ENCODE measurements around the gene INTS13. TPM values are rescaled to one million over a fixed set of nuclear protein-coding genes. Genes with fewer than 3 reads are reported as not detected.

Gene INTS13
- total and polyA plus RNA-seq, 2 of the 8 experiments (the other 6 are each of a cell fraction or from before 2014, with no cell fraction given), result 20.5 to 58.2 TPM

GRCh38 chr12:26906704-26907103 is 31.1 kb downstream of the INTS13 start:
- FAIRE-seq (no peak), DNase-seq (ENCODE audit: low read depth in 1 of 2, low spot score in 2 of 2) (no peak)
- no peak overlapping the region for H2BK20ac ChIP-seq (ENCODE audit: low read length)
- H3K18ac ChIP-seq (ENCODE audit: extremely low read depth, low read length), result no peak overlapping the region
- ChIA-PET POLR2A (ENCODE audit: partially characterized antibody) (no interaction called here), CTCF (ENCODE audit: partially characterized antibody) (no interaction called here)
- H2BK5ac ChIP-seq (ENCODE audit: low read depth, low read length), result no peak overlapping the region
- H3K27me3 ChIP-seq (replicated peaks in 1 of 4; ENCODE audit: control insufficient read depth in 3 of 4, extremely low read depth in 1 of 4, insufficient read depth in 3 of 4, low read length in 3 of 4), result no peaks in the 10 kb centered on the region
- no peak overlapping the region for H2BK15ac ChIP-seq (ENCODE audit: low read length)
- no peak overlapping the region for H3K14ac ChIP-seq (ENCODE audit: insufficient read length)
- H3K79me1 ChIP-seq (ENCODE audit: low read depth, low read length), result no peaks in the 10 kb centered on the region
- no peak overlapping the region for H3K27ac ChIP-seq (ENCODE audit: low read depth, low read length)
- WGBS, 2 experiments (ENCODE audit: extremely low coverage in 1 of 2, insufficient coverage in 1 of 2, insufficient read length in 1 of 2, insufficient replicate concordance in 2 of 2, low coverage in 1 of 2, low lambda C conversion rate in 2 of 2, missing lambda C conversion rate in 1 of 2), result 95% methylated on average over 1 of the region's 1 CpG; no CpG with 5 or more reads in 1 of the 2 experiments
- no peak for TF ChIP-seq SIX5 (IDR thresholded peaks at IDR 0.05; ENCODE audit: low read depth, low read length)
- no peak for TF ChIP-seq CTBP2 (IDR thresholded peaks at IDR 0.05; ENCODE audit: borderline replicate concordance, insufficient read depth, insufficient read length, low read length)
- TF ChIP-seq TCF12 (IDR thresholded peaks at IDR 0.05; ENCODE audit: low read depth, low read length), result no peak
- no peak overlapping the region for H2BK12ac ChIP-seq (ENCODE audit: low read depth, low read length)
- H4K91ac ChIP-seq (replicated peaks; ENCODE audit: insufficient read length, low read length), result no peak overlapping the region
- H3K4me3 ChIP-seq (ENCODE audit: extremely low read depth in 1 of 4, insufficient read depth in 2 of 4, low read depth in 3 of 4, low read length in 4 of 4), result no peak overlapping the region
- no peak overlapping the region for H3K9ac ChIP-seq (replicated peaks in 1 of 4; ENCODE audit: extremely low read depth in 1 of 4, low read depth in 3 of 4, low read length in 3 of 4)
- H3K23me2 ChIP-seq (ENCODE audit: low read depth, low read length), result no peaks in the 10 kb centered on the region
- no peak overlapping the region for H2BK120ac ChIP-seq (replicated peaks; ENCODE audit: low read depth, low read length)
- no peak overlapping the region for H2AK5ac ChIP-seq (ENCODE audit: low read depth, low read length)
- H3K4ac ChIP-seq (replicated peaks; ENCODE audit: insufficient read length, low read depth, low read length), result no peak overlapping the region
- H4K5ac ChIP-seq (ENCODE audit: insufficient read length, low read depth, low read length), result no peak overlapping the region
- no peaks in the 10 kb centered on the region for H3K79me2 ChIP-seq (ENCODE audit: control insufficient read depth in 1 of 2, insufficient read depth in 2 of 2, low read length in 2 of 2)
- no peak overlapping the region for H3K4me2 ChIP-seq (ENCODE audit: insufficient read depth in 1 of 2, low read depth in 2 of 2, low read length in 2 of 2)
- H2AFZ ChIP-seq (ENCODE audit: low read length), result no peak overlapping the region
- H4K8ac ChIP-seq (ENCODE audit: extremely low read depth, insufficient read depth, low read length), result no peak overlapping the region
- no peak overlapping the region for H3K23ac ChIP-seq (ENCODE audit: insufficient read length)
- peaks cover 2 to 49% (median 20%) of the 10 kb centered on the region in 4 experiments; a peak in 4 of 8 replicates for H3K36me3 ChIP-seq (ENCODE audit: control insufficient read depth in 2 of 4, insufficient read depth in 4 of 4, low read length in 3 of 4)
- H3K56ac ChIP-seq (replicated peaks; ENCODE audit: insufficient read length, low read depth, low read length), result no peak overlapping the region
- no peaks in the 10 kb centered on the region for H3K4me1 ChIP-seq (replicated peaks in 1 of 4; ENCODE audit: control insufficient read depth in 3 of 4, insufficient read depth in 4 of 4, low read length in 3 of 4)
- H4K20me1 ChIP-seq (replicated peaks in 1 of 2; ENCODE audit: control insufficient read depth in 1 of 2, insufficient read depth in 2 of 2, low read length in 2 of 2), result peaks cover 0 to 2% of the 10 kb centered on the region in 2 experiments
- no peaks in the 10 kb centered on the region for H3K9me3 ChIP-seq (ENCODE audit: insufficient read depth in 2 of 2, low read depth in 1 of 2, low read length in 1 of 2)
